MG63 (cell line): Measurements from ENCODE around the gene KLHL33. TPM values are rescaled to one million over a fixed set of nuclear protein-coding genes. Genes with fewer than 3 reads are reported as not detected.

Experiments used
- DNase-seq: peaks from one replicate; pipeline ENCODE4 v3.0.0-alpha.2; 2020
- H3K27me3 ChIP-seq: fragments of 250-450 bp; sonication (Bioruptor Pico); 2 replicates; pipeline ENCODE4 v1.5.1; 2020; ENCODE audit warnings: mild to moderate bottlenecking, moderate library complexity
- H3K36me3 ChIP-seq: fragments of 250-450 bp; sonication (Bioruptor Pico); 2 replicates; pipeline ENCODE4 v1.5.1; 2020; ENCODE audit warnings: mild to moderate bottlenecking, moderate library complexity
- H3K4me3 ChIP-seq: fragments of 250-450 bp; sonication (Bioruptor Pico); 2 replicates; pipeline ENCODE4 v1.5.1; 2020; ENCODE audit warnings: mild to moderate bottlenecking, moderate library complexity
- H3K9me3 ChIP-seq: fragments of 250-450 bp; sonication (Bioruptor Pico); 2 replicates; pipeline ENCODE4 v1.5.1; 2020; ENCODE audit warnings: mild to moderate bottlenecking, moderate library complexity
- total RNA-seq: library from RNA; depleted of rRNA; stranded (reverse); fragments of >200 nt; shearing (Covaris generic); gene quantifications from 2 replicates; pipeline ENCODE4 v1.2.3, GENCODE V29; 2014; ENCODE audit warnings: low replicate concordance

The KLHL33 gene
- total RNA-seq, 1 experiment from 2014 or later: not detected

- H3K36me3 ChIP-seq: peaks cover 2% of the 10 kb centered on the region
These were observed 35.4 kb downstream of the KLHL33 start for GRCh38 chr14:20400589-20400964.

DNA sequence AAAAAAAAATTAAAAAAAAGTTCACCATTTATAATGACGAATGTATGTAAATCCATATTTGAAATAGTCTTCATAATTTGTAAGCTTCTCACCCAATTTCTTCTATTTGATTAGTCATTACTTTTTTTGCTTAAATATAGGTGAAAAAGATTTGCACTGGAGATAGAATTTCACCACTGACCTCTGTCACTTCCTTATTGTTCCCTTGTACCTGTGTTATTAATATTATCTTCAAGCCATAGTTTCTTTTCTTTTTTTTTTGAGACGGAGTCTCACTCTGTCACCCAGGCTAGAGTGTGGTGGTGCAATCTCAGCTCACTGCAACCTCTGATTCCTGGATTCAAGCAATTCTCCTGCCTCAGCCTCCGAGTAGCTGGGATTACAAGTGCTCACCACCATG, 38.5 kb downstream of the KLHL33 start:
- Histone ChIP-seq H3K9me3 (no peaks in the 10 kb centered on the region), H3K36me3 (peaks cover 2% of the 10 kb centered on the region; the same call in 1 of the 2 replicates), H3K27me3 (no peaks in the 10 kb centered on the region), H3K4me3 (no peak overlapping the region)
- DNase-seq: no peak

More at GRCh38 chr14:20400589-20400964, 35.4 kb downstream of the KLHL33 start:
- DNase-seq: no peak
- H3K4me3 ChIP-seq: no peak overlapping the region
- H3K27me3 ChIP-seq: no peaks in the 10 kb centered on the region
- no peaks in the 10 kb centered on the region for H3K9me3 ChIP-seq

DNA sequence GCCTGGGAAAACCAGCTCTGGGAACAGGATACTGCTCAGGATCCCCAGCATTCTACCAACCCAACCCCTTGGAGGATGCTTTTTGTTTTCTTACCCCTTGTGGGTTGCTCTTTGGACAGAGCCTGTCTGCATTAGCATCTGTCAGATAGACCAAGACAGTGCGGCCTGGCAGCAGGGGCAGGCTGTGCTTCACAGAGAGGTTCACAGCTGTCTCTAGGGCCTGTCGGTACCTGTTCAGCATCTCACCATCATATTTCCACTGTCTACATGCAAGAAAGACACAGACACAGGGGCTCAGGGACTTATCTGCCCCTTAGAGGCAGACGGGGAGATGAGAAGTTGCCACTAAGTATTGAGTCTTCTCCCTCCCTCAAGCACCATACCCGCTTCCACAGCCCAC, 44.5 kb downstream of the KLHL33 start:
- H3K27me3 ChIP-seq: no peaks in the 10 kb centered on the region
- H3K9me3 ChIP-seq: no peaks in the 10 kb centered on the region
- H3K4me3 ChIP-seq: no peak overlapping the region
- DNase-seq: no peak
- peaks cover 2% of the 10 kb centered on the region; the same call in 1 of the 2 replicates for H3K36me3 ChIP-seq

DNA sequence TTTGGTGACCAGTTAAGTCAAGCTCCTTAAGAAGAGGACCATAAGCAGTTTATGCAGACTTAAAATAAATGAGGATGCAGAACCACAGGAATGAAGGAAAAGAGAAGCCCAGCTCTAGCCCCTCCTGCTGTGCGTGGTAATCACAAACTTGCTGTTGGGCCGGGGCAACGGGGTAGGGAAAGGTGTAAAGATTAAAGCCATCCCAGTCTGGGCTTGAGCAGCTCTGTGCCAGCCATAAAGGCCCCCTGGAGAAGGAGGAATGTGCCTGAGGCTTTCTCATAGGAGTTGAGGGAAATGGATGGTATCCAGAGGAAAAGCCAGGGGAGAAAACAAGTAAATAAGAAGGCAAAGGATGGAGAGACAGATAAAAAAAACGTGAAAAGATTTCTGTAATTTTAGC, 47.8 kb downstream of the KLHL33 start:
- H3K9me3 ChIP-seq: no peaks in the 10 kb centered on the region
- peaks cover 2% of the 10 kb centered on the region; the same call in 1 of the 2 replicates for H3K36me3 ChIP-seq
- no peaks in the 10 kb centered on the region for H3K27me3 ChIP-seq
- DNase-seq: no peak
- H3K4me3 ChIP-seq: no peak overlapping the region

DNA sequence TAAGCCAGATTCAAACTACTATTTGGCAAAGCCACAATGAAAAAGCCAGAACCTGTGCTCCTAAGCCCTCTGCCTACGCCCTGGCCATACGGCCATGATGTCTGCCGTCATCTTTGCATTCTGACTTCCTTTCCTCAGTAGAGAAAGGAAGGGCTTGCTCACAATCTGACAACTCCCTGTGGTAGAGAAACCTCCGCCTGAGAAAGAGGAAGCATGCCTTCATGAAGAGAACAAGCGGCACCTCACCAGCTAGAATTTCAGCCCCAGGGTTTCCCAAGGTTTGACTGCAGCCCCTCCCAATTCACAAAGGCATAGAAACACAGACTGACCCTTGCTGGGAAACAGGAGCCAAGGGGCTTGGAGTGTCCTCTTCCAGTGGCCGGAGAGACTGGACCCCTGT, 48.4 kb downstream of the KLHL33 start:
- DNase-seq: no peak
- H3K4me3 ChIP-seq: no peak overlapping the region
- H3K36me3 ChIP-seq: peaks cover 2% of the 10 kb centered on the region; the same call in 1 of the 2 replicates
- H3K9me3 ChIP-seq: no peaks in the 10 kb centered on the region
- no peaks in the 10 kb centered on the region for H3K27me3 ChIP-seq

DNA sequence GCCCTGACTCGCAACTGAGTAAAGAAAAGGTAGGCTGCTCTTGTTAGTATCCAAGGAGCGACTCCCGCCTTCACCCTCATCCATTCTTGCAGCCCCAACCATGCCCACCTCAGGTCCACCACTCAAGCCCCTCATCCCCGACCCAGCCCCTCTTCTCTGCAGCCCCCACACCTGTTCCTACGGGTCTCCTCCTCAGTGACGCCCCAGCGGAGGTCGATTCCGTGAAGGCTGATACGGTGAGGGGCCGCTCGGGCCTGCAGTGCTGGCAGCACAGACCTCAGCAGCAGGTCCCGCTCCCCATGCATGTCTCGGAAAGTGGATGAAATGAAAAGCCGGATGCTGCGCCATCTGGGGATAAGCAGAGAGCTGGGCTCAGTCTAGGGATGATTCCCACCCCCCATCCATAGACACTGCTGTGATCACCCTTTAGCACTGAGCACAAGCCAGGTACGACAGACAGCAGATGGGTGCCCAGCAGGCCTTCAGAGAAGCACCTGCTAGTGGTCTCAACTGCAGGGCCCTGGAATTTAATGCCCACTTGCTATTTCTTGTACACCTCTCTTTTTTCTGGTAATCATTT, 49.6 kb downstream of the KLHL33 start:
- Histone ChIP-seq H3K9me3 (no peaks in the 10 kb centered on the region), H3K4me3 (no peak overlapping the region), H3K36me3 (no peaks in the 10 kb centered on the region), H3K27me3 (no peaks in the 10 kb centered on the region)
- DNase-seq: no peak

DNA sequence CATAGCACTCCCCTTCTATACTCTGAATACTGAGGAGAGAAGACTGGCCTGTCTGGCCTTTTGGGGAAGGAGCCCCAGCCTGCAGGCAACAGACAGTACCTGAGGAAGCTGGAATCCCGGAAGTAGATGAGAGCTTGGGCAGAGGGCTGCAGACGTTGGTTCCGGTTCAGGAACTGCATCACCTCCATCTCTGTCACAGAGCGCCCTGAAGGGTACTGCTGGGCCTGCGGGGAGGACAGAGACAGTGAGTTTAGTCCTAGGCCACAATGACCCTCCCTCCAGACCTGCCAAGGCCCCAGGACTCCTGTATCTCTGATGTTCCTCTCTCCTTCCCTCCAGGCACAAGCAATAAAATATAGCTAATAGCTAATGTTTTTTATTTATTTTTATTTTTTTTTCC, 51.1 kb downstream of the KLHL33 start:
- no peak for DNase-seq
- no peaks in the 10 kb centered on the region for H3K36me3 ChIP-seq
- no peaks in the 10 kb centered on the region for H3K9me3 ChIP-seq
- H3K4me3 ChIP-seq: no peak overlapping the region
- H3K27me3 ChIP-seq: no peaks in the 10 kb centered on the region

DNA sequence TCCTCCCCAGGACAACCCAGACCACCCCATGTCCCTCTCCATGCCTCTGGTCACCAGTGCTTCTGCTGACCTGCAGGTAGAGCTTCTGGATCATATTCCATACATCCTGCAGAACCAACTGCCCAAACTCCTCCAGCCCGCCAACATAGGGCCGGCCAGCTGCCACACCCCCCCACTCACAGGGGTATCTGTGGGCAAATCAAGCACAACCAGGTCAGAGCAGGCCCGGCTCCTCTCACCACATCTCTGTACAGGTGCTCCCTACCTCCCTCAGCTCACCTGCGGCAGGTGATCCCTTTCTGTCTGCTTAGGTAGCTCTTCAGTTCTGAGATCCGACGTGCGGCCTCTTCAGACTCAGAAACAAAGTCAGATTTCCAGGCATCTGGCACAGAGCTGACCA, 51.6 kb downstream of the KLHL33 start:
- DNase-seq: no peak
- Histone ChIP-seq H3K9me3 (no peaks in the 10 kb centered on the region), H3K4me3 (no peak overlapping the region), H3K27me3 (no peaks in the 10 kb centered on the region), H3K36me3 (no peaks in the 10 kb centered on the region)

DNA sequence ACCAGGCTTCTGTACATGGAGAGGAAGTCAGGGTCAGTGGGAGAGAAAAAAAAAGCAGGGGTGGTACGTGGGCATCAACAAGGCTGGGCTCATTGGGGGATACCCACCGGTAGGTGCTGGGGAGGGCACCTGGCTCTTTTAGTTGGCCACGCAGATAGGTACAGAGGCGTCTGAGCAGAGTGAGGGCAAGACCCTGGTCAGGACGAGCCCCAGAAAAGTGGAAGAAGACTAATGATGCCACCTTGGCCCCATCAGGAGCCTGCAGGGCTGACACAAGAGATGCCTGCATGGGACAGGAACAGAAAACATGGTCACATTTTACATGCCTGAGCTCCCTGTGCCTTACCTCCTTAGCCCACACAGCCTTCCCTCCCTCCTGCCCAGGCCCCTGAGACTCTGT, 52.3 kb downstream of the KLHL33 start:
- H3K36me3 ChIP-seq: no peaks in the 10 kb centered on the region
- DNase-seq: no peak
- no peaks in the 10 kb centered on the region for H3K27me3 ChIP-seq
- no peak overlapping the region for H3K4me3 ChIP-seq
- H3K9me3 ChIP-seq: no peaks in the 10 kb centered on the region

GRCh38 chr14:20383032-20383431, 52.9 kb downstream of the KLHL33 start:
- Histone ChIP-seq H3K27me3 (no peaks in the 10 kb centered on the region), H3K4me3 (no peak overlapping the region), H3K36me3 (no peaks in the 10 kb centered on the region), H3K9me3 (no peaks in the 10 kb centered on the region)
- no peak for DNase-seq

GRCh38 chr14:20382526-20382925, 53.4 kb downstream of the KLHL33 start:
- no peaks in the 10 kb centered on the region for H3K36me3 ChIP-seq
- H3K4me3 ChIP-seq: no peak overlapping the region
- no peaks in the 10 kb centered on the region for H3K27me3 ChIP-seq
- no peak for DNase-seq
- H3K9me3 ChIP-seq: no peaks in the 10 kb centered on the region

DNA sequence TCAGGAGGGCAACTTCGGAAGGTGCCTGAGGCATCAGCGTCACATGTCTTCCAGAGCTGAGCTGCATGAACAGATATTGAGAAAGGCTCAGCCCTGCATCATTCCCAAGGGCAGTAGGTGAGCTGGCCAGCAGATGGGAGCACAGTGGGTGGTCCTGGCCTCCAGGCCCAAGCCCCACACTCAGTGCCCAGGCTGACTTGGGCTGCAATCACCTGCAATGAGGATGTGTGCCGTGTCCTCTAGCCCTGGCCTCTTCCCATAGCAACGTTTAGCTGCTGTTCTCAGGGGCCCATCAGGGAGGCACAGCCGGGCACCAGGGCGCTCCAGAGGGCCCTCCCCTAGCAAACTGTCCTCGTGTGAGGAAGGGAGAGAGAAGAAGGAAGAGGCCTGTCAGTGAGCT, 54.6 kb downstream of the KLHL33 start:
- no peaks in the 10 kb centered on the region for H3K36me3 ChIP-seq
- H3K4me3 ChIP-seq: no peak overlapping the region
- H3K27me3 ChIP-seq: no peaks in the 10 kb centered on the region
- H3K9me3 ChIP-seq: no peaks in the 10 kb centered on the region
- no peak for DNase-seq

- no peaks in the 10 kb centered on the region for H3K36me3 ChIP-seq
- H3K4me3 ChIP-seq: no peak overlapping the region
- DNase-seq: no peak
These were observed 55.3 kb downstream of the KLHL33 start for GRCh38 chr14:20380681-20381080.

DNA sequence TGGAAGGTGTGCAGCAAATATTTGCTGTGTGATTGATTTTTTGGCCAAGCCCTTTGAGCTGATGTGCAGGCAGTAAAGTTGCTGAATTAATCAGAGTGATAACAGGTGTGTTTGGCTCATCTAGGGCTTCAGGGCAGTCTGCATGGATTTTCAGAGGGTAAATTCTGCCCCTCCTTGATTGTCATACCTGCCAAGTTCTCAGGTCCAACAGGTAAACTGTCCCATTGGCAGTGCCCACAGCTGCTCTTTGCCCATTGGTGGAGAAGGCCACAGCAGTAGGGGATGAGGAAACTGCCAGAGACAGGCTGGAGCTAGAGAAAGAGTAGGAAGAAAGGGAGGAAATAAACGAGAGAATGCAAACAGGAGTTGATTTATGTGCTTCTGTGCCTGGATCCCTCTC, 56.2 kb downstream of the KLHL33 start:
- no peaks in the 10 kb centered on the region for H3K9me3 ChIP-seq
- H3K36me3 ChIP-seq: no peaks in the 10 kb centered on the region
- H3K4me3 ChIP-seq: no peak overlapping the region
- no peaks in the 10 kb centered on the region for H3K27me3 ChIP-seq
- DNase-seq: no peak

More at GRCh38 chr14:20380681-20381080, 55.3 kb downstream of the KLHL33 start:
- no peaks in the 10 kb centered on the region for H3K27me3 ChIP-seq
- H3K9me3 ChIP-seq: no peaks in the 10 kb centered on the region

GRCh38 chr14:20377171-20377570, 58.8 kb downstream of the KLHL33 start:
- H3K4me3 ChIP-seq: no peak overlapping the region
- no peaks in the 10 kb centered on the region for H3K27me3 ChIP-seq
- no peaks in the 10 kb centered on the region for H3K9me3 ChIP-seq
- no peaks in the 10 kb centered on the region for H3K36me3 ChIP-seq
- no peak for DNase-seq

GRCh38 chr14:20376071-20376588, 59.8 kb downstream of the KLHL33 start:
- H3K36me3 ChIP-seq: no peaks in the 10 kb centered on the region; the same call in 1 of the 2 replicates
- H3K4me3 ChIP-seq: no peak overlapping the region
- no peak for DNase-seq
- H3K9me3 ChIP-seq: no peaks in the 10 kb centered on the region
- H3K27me3 ChIP-seq: no peaks in the 10 kb centered on the region
